Colonic mucosa (tissue), 4 donors: ENCODE data around the gene ARID3A. TPM values are rescaled to one million over a fixed set of nuclear protein-coding genes. Genes with fewer than 3 reads are reported as not detected.

Experiments
- DNase-seq: peaks from one replicate; pipeline ENCODE4 v3.0.0-alpha.2; 2020
- H3K27ac ChIP-seq: fragments of 200-600 bp; one replicate; pipeline ENCODE4 v1.8.0; 2021
- H3K27me3 ChIP-seq: fragments of 200-600 bp; one replicate; pipeline ENCODE4 v1.8.0; 2021
- H3K36me3 ChIP-seq: fragments of 200-600 bp; one replicate; pipeline ENCODE4 v1.8.0; 2021
- H3K4me1 ChIP-seq: fragments of 200-600 bp; one replicate; pipeline ENCODE4 v1.8.0; 2021; ENCODE audit warnings: mild to moderate bottlenecking
- H3K4me3 ChIP-seq: fragments of 200-600 bp; one replicate; pipeline ENCODE4 v1.8.0; 2021
- H3K9ac ChIP-seq, 2 donors: one replicate each; pipeline ENCODE4 v1.7.0; 2013; ENCODE audit warnings: control low read depth in 2 of 2, low read depth in 2 of 2, low read length in 2 of 2
- H3K9me3 ChIP-seq: fragments of 200-600 bp; one replicate; pipeline ENCODE4 v1.8.0; 2021
- intact Hi-C: fragments of 100-400 bp; cut with DNase I; formaldehyde crosslinking; loops from one replicate; pipeline ENCODE4 v1.14.1; 2022
- total RNA-seq, 2 donors: library from RNA; stranded (reverse); fragmentation: NEBNext Ultra II Directional in 1 of 2; extraction: Animal tissue kit (Norgen Biotek cat#: 25700) in 1 of 2; gene quantifications; one replicate each; pipeline ENCODE4 v1.2.1, GENCODE V29; 2021
- TF ChIP-seq, protein P1 (sequence below): fragments of 200-600 bp; IDR thresholded peaks from one replicate; pipeline ENCODE4 v1.8.0; 2022; ENCODE audit warnings: antibody characterized with exemption, mild to moderate bottlenecking
- donor health status: healthy.
- donor health status: DM: no; HTN: no; CAD: no.
- donor health status: DM: no; HTN: no; CAD: no.

ARID3A gene
- total RNA-seq, 2 donors from 2014 or later: 8.7 to 13.0 TPM

DNA sequence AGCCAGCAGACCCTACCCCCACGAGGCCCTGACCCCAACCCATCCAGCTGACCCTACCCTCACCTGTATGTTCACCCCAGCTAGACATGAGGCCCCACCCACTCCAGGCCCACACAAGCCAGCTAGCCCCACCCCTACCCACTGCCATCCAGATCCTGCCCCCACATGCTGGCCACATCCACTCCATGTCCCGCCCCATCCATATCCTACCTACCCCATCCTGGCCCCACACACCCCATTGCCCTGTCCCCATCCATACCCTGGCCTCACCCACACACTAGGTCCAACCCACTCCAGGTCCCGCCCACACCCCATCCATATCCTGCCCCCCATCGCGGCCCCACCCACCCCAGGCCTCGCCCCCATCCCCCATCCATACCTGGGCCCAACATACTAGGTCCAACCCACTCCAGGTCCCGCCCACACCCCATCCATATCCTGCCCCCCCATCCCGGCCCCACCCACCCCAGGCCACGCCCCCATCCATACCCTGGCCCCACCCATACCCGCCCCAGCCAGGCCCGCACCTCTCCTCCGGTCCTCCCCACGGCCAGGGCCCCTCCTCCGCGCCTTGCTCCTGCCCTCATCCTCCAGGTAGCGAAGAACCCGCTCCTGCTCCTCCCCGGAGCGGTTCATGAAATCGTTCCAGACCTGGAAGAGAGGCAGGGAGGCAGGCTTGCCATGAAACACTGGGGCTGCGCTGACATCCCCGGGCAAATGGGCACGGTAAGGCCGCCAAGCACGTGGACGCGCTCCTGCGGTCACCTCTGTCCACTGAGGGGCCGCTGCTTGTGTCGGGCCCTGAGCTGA, 25.3 kb upstream of the ARID3A start:
- TF ChIP-seq, protein P1, sequence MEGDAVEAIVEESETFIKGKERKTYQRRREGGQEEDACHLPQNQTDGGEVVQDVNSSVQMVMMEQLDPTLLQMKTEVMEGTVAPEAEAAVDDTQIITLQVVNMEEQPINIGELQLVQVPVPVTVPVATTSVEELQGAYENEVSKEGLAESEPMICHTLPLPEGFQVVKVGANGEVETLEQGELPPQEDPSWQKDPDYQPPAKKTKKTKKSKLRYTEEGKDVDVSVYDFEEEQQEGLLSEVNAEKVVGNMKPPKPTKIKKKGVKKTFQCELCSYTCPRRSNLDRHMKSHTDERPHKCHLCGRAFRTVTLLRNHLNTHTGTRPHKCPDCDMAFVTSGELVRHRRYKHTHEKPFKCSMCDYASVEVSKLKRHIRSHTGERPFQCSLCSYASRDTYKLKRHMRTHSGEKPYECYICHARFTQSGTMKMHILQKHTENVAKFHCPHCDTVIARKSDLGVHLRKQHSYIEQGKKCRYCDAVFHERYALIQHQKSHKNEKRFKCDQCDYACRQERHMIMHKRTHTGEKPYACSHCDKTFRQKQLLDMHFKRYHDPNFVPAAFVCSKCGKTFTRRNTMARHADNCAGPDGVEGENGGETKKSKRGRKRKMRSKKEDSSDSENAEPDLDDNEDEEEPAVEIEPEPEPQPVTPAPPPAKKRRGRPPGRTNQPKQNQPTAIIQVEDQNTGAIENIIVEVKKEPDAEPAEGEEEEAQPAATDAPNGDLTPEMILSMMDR: no peak
- H3K36me3 ChIP-seq: no peaks in the 10 kb centered on the region
- intact Hi-C loops: no loop called here
- H3K27ac ChIP-seq: no peak overlapping the region
- H3K27me3 ChIP-seq: no peaks in the 10 kb centered on the region
- DNase-seq: peak; percentile 51
- no peak overlapping the region for H3K9ac ChIP-seq
- no peak overlapping the region for H3K4me3 ChIP-seq
- H3K9me3 ChIP-seq: no peaks in the 10 kb centered on the region
- no peaks in the 10 kb centered on the region for H3K4me1 ChIP-seq

DNA sequence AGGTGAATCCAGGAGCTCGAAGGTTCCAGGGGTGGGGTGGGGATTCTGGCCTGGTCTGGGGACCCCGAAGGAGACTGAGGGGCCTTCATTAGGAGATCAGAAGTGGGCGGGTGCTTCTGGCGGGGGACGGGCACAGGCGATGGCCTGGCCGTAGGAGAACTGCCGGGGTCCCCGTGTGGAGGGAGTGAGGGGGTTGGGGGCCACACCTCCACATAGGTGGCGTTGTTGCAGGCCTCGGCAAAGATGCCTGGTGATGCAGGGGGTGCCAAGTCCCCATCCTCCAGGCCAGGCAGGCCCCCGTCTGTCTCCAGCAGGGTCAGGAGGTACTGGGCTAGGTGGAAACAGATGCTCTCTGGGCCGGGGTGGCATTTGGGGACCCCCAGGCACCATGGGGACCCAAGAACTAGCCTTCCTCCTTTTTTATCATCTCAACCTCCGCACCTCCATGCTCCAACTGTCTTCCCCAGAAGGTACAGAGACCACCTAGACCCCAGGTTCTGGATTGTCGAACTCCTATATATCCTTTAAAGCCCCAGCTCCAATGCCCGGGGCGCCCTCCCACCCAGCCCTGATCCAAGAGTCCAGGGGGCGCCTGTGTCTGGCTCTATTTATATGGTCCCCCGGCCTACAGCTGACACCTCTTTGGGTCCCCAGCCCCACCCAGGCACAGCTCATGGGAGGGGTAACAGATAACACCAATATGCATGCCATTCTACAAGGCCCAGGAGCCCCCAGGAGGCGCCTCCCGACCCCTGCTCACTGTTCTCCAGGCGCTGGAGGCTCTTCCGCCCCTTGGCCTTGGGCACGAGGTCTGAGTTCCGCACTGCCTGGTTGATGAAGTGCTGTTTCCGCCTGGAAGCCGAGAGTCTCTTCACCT, 24.4 kb upstream of the ARID3A start:
- H3K4me1 ChIP-seq: no peaks in the 10 kb centered on the region
- TF ChIP-seq, protein P1: no peak
- H3K27me3 ChIP-seq: no peaks in the 10 kb centered on the region
- H3K27ac ChIP-seq: no peak overlapping the region
- no peak for DNase-seq
- H3K4me3 ChIP-seq: no peak overlapping the region
- intact Hi-C loops: no loop called here
- H3K9me3 ChIP-seq: no peaks in the 10 kb centered on the region
- H3K36me3 ChIP-seq: no peaks in the 10 kb centered on the region
- no peak overlapping the region for H3K9ac ChIP-seq

DNA sequence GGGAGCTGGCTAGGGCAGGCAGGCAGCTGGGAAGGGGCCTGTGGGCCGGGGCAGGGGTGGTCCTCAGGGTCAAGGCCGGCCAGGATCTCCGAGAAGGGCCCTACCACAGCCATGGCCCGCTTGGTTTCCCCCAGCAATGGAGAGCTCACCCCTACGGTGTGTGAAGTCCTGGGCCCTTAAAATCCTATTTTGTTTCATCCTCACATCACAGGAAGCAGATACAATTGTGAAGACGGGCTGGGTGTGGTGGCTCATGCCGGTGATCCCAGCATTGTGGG, 23.8 kb upstream of the ARID3A start:
- H3K27ac ChIP-seq: no peak overlapping the region
- no peaks in the 10 kb centered on the region for H3K27me3 ChIP-seq
- H3K4me1 ChIP-seq: no peaks in the 10 kb centered on the region
- H3K36me3 ChIP-seq: no peaks in the 10 kb centered on the region
- H3K4me3 ChIP-seq: no peak overlapping the region
- TF ChIP-seq, protein P1: no peak
- no peaks in the 10 kb centered on the region for H3K9me3 ChIP-seq
- intact Hi-C loops: no loop called here
- no peak overlapping the region for H3K9ac ChIP-seq
- no peak for DNase-seq

DNA sequence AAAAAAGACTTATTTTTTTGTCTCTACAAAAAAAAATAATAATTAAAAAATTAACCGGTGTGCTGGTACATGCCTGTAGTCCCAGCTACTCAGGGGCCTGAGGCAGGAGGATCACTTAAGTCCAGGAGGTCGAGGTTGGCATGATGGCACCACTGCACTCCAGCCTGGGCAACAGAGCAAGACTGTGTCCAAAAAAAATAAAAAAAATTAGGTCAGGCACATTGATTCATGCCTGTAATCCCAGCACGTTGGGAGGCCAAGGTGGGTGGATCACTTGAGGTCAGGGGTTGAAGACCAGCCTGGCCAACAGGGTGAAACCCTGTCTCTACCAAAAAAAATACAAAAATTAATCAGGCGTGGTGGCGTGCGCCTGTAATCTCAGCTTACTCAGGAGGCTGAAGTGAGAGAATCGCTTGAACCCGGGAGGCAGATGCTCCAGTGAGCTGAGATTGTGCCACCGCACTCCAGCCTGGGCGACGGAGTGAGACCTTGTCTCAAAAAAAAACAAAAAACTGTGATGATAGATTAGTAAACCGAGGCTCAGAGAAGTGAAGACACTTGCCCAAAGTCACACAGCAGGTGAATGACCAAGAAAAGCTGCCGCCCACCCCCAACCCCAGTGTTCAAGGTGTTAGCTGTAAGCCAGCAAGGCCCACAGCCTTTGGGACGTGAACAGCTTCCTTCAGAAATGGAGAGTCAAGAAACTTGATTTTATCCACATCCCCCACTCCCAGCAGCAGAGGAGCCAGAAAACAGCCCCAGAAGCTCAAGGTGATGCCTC, 23.2 kb upstream of the ARID3A start:
- Histone ChIP-seq H3K27ac (no peak overlapping the region), H3K36me3 (no peaks in the 10 kb centered on the region), H3K9me3 (no peaks in the 10 kb centered on the region), H3K4me3 (no peak overlapping the region), H3K4me1 (no peaks in the 10 kb centered on the region), H3K27me3 (no peaks in the 10 kb centered on the region), H3K9ac (no peak overlapping the region)
- TF ChIP-seq, protein P1: no peak
- DNase-seq: no peak
- intact Hi-C loops: no loop called here

DNA sequence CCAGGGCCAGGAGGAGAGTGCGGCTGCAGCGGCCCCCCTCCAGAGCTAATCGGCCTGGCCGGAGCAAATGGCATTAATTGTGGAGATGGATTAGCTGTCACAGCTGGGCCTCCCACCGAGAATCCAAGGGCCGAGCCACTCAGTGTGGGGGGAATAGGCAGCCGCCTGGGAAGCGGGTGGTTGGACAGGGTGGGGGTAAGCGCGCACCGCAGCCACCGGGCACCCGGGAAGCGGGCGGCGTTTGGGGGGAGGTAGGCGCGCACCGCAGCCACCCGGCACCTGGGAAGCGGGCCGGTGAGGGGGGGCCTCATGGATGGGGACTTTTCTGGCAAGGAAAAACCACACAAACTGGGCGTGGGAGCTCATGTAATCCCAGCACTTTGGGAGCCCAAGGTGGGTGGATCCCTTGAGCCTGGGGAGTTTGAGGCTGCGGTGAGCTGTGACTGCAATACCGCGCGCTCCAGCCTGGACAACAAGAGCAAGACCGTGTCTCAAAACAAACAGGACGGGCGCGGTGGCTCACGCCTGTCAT, 22.5 kb upstream of the ARID3A start:
- no peak overlapping the region for H3K4me3 ChIP-seq
- no peak overlapping the region for H3K27ac ChIP-seq
- H3K27me3 ChIP-seq: no peaks in the 10 kb centered on the region
- no peaks in the 10 kb centered on the region for H3K9me3 ChIP-seq
- no peak overlapping the region for H3K9ac ChIP-seq
- TF ChIP-seq, protein P1: no peak
- no peaks in the 10 kb centered on the region for H3K4me1 ChIP-seq
- no peaks in the 10 kb centered on the region for H3K36me3 ChIP-seq
- intact Hi-C loops: no loop called here
- no peak for DNase-seq
